ENCODE measurements around the gene ACE.

ACE gene

DNA sequence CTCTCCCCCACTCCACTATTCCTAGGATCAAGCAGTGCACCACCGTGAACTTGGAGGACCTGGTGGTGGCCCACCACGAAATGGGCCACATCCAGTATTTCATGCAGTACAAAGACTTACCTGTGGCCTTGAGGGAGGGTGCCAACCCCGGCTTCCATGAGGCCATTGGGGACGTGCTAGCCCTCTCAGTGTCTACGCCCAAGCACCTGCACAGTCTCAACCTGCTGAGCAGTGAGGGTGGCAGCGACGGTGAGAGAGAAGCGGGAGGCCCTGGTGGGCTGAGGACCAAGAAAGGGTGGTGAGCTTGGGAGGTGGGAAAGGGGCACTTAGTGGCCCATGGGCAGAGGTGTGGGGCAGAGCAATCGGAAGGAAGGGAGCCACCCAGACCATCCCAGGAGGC is 16.6 kb downstream of the ACE start:
- H3K9ac ChIP-seq (ENCODE audit: insufficient read length, low read depth): no peak overlapping the region
- H3K9me3 ChIP-seq (ENCODE audit: insufficient read depth, low read length): no peaks in the 10 kb centered on the region
- peaks cover 3% of the 10 kb centered on the region for H3K4me1 ChIP-seq (ENCODE audit: insufficient read depth, insufficient read length)
- no peaks in the 10 kb centered on the region for H3K36me3 ChIP-seq (ENCODE audit: insufficient read depth, insufficient read length, low read length)
- no peak for DNase-seq (ENCODE audit: low read depth, low spot score)
- no peak for TF ChIP-seq SUZ12 (IDR thresholded peaks at IDR 0.05; ENCODE audit: extremely low read depth, insufficient read depth, insufficient read length)
- TF ChIP-seq ZNF274 (IDR thresholded peaks at IDR 0.05; ENCODE audit: low read depth, low read length): no peak
- no peak for TF ChIP-seq YY1 (IDR thresholded peaks at IDR 0.05; ENCODE audit: insufficient read depth, insufficient read length)
- no peak overlapping the region for H3K4me3 ChIP-seq (ENCODE audit: insufficient read length, low read depth)
- no peaks in the 10 kb centered on the region for H3K27me3 ChIP-seq (ENCODE audit: insufficient read depth, insufficient read length)

DNA sequence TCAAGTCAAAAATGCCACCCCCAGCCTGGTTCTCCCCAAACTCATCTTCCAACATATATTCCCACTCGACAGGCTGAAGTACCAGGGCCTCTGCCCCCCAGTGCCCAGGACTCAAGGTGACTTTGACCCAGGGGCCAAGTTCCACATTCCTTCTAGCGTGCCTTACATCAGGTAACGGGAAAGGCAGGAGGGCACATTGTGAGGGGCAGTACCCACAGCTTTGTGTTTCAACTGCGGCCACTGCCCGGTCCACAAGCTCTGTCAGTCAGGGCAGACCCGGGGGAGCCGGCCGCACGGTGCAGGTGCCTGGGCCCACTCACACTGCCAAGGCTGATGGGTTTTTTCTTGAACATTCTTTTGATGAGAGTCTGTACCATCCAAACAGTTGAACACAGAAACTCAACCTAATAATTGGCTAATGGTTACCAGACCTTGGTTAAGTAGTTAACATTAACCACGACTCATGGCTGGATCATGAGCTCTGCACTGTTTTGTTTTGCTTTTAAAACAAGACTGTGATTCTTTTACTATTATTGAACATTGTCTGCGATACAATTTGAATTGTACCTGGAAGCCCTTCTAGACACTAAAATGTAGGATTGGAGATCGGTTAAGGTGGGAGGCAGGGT is 17.6 kb downstream of the ACE start:
- H3K27me3 ChIP-seq (ENCODE audit: insufficient read depth, insufficient read length): no peaks in the 10 kb centered on the region
- H3K36me3 ChIP-seq (ENCODE audit: insufficient read depth, insufficient read length, low read length): no peaks in the 10 kb centered on the region
- H3K9ac ChIP-seq (ENCODE audit: insufficient read length, low read depth): no peak overlapping the region
- TF ChIP-seq YY1 (IDR thresholded peaks at IDR 0.05; ENCODE audit: insufficient read depth, insufficient read length) (no peak), SUZ12 (IDR thresholded peaks at IDR 0.05; ENCODE audit: extremely low read depth, insufficient read depth, insufficient read length) (no peak), ZNF274 (IDR thresholded peaks at IDR 0.05; ENCODE audit: low read depth, low read length) (no peak)
- no peaks in the 10 kb centered on the region for H3K9me3 ChIP-seq (ENCODE audit: insufficient read depth, low read length)
- H3K4me1 ChIP-seq (ENCODE audit: insufficient read depth, insufficient read length): peaks cover 5% of the 10 kb centered on the region
- no peak overlapping the region for H3K4me3 ChIP-seq (ENCODE audit: insufficient read length, low read depth)
- no peak for DNase-seq (ENCODE audit: low read depth, low spot score)

DNA sequence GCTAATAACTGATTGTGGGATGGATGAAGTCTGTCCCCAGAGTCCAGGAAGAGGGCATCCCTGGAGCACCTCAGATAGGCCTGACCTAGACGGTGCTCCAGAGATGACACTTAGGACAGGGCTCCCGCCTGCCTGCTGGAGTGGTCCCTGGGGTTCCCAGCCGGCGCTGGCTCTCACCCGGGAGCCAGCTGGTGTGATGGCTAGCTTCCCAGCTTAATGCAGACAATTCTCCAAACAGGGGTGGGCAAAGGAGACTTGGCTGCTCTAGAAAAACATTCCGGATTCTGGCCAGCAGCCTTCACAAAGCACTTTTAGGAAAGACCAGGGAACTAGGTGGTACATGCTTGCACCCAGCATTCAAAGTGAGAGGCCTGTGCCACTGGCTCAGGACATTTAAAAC is 18.6 kb downstream of the ACE start:
- Histone ChIP-seq H3K9ac (ENCODE audit: insufficient read length, low read depth) (no peak overlapping the region), H3K4me3 (ENCODE audit: insufficient read length, low read depth) (no peak overlapping the region), H3K36me3 (ENCODE audit: insufficient read depth, insufficient read length, low read length) (no peaks in the 10 kb centered on the region), H3K4me1 (ENCODE audit: insufficient read depth, insufficient read length) (peaks cover 5% of the 10 kb centered on the region), H3K9me3 (ENCODE audit: insufficient read depth, low read length) (no peaks in the 10 kb centered on the region), H3K27me3 (ENCODE audit: insufficient read depth, insufficient read length) (peaks cover 2% of the 10 kb centered on the region)
- no peak for DNase-seq (ENCODE audit: low read depth, low spot score)
- no peak for TF ChIP-seq SUZ12 (IDR thresholded peaks at IDR 0.05; ENCODE audit: extremely low read depth, insufficient read depth, insufficient read length)
- TF ChIP-seq ZNF274 (IDR thresholded peaks at IDR 0.05; ENCODE audit: low read depth, low read length): no peak
- no peak for TF ChIP-seq YY1 (IDR thresholded peaks at IDR 0.05; ENCODE audit: insufficient read depth, insufficient read length)

DNA sequence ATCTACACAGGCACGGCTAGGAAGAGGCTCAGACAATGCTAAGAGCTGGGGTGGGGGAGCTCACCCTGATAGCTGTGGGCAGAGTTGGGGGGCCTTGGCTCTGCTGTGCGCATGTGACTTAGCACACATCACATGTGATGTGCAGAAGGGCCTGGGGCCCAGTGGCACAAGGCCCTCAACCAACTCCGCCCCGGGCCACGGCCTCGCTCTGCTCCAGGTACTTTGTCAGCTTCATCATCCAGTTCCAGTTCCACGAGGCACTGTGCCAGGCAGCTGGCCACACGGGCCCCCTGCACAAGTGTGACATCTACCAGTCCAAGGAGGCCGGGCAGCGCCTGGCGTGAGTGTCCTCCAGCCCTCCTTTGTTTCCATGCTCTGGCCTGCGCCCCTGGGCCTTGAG is 19.3 kb downstream of the ACE start:
- TF ChIP-seq YY1 (IDR thresholded peaks at IDR 0.05; ENCODE audit: insufficient read depth, insufficient read length): no peak
- TF ChIP-seq SUZ12 (IDR thresholded peaks at IDR 0.05; ENCODE audit: extremely low read depth, insufficient read depth, insufficient read length): no peak
- no peak for TF ChIP-seq ZNF274 (IDR thresholded peaks at IDR 0.05; ENCODE audit: low read depth, low read length)
- Histone ChIP-seq H3K9ac (ENCODE audit: insufficient read length, low read depth) (no peak overlapping the region), H3K27me3 (ENCODE audit: insufficient read depth, insufficient read length) (peaks cover 8% of the 10 kb centered on the region), H3K9me3 (ENCODE audit: insufficient read depth, low read length) (no peaks in the 10 kb centered on the region), H3K4me1 (ENCODE audit: insufficient read depth, insufficient read length) (peaks cover 5% of the 10 kb centered on the region), H3K4me3 (ENCODE audit: insufficient read length, low read depth) (no peak overlapping the region), H3K36me3 (ENCODE audit: insufficient read depth, insufficient read length, low read length) (no peaks in the 10 kb centered on the region)
- DNase-seq (ENCODE audit: low read depth, low spot score): no peak

DNA sequence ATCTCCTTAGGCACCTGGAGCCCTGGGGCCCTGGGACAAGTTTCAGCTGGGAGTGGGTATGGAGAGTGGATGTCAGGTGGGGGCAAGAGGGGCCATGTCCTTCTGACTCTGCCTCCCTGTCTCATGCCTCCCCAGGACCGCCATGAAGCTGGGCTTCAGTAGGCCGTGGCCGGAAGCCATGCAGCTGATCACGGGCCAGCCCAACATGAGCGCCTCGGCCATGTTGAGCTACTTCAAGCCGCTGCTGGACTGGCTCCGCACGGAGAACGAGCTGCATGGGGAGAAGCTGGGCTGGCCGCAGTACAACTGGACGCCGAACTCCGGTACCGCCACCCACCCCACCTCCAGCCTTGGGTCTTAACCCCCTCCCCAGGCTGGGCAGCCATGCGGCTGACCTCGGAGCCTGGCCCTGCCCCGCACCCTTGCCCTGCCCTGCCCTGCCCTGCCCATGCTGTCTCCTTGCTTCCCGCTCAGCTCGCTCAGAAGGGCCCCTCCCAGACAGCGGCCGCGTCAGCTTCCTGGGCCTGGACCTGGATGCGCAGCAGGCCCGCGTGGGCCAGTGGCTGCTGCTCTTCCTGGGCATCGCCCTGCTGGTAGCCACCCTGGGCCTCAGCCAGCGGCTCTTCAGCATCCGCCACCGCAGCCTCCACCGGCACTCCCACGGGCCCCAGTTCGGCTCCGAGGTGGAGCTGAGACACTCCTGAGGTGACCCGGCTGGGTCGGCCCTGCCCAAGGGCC is 20.0 kb downstream of the ACE start:
- H3K9ac ChIP-seq (ENCODE audit: insufficient read length, low read depth): no peak overlapping the region
- H3K4me1 ChIP-seq (ENCODE audit: insufficient read depth, insufficient read length): peaks cover 5% of the 10 kb centered on the region
- TF ChIP-seq SUZ12 (IDR thresholded peaks at IDR 0.05; ENCODE audit: extremely low read depth, insufficient read depth, insufficient read length) (no peak), ZNF274 (IDR thresholded peaks at IDR 0.05; ENCODE audit: low read depth, low read length) (no peak), YY1 (IDR thresholded peaks at IDR 0.05; ENCODE audit: insufficient read depth, insufficient read length) (no peak)
- H3K27me3 ChIP-seq (ENCODE audit: insufficient read depth, insufficient read length): peaks cover 14% of the 10 kb centered on the region
- H3K9me3 ChIP-seq (ENCODE audit: insufficient read depth, low read length): no peaks in the 10 kb centered on the region
- no peaks in the 10 kb centered on the region for H3K36me3 ChIP-seq (ENCODE audit: insufficient read depth, insufficient read length, low read length)
- H3K4me3 ChIP-seq (ENCODE audit: insufficient read length, low read depth): no peak overlapping the region
- no peak for DNase-seq (ENCODE audit: low read depth, low spot score)

DNA sequence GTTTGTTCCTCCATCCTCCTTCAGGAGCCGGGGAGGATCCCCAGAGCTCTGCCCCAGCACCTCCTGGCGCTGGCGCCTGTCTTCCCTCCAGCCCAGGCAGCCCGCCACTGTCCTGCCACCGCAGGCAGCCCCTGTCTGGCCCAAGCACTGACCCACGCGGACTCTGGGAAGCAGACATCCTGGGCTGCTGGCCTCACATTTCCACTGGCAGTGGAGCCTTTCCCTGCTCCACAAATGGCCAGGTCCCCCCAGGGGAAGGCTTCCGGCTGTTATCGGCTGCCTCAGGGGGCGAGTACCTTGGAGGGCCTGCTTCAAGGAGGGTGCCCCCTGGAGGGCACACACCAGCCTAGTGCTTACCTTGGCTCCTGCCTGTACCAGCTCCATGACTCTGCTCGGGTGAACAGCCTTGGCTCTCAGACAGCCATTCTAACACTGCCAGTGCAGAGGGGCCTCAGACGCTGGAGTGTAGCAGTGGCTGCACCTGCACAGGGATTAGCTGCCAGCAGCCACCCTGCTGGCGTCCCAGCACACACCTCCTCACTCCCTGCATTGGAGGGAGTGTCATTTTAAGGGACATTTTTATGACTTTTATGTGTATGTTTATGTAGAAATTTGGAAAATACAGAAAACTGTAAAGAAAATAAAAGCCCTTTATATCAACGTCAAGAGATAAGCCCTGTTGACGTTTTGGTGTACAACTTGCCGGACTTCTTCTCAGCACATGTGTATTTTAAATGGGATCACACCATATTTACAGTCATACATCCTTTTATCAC is 21.0 kb downstream of the ACE start:
- Histone ChIP-seq H3K4me3 (ENCODE audit: insufficient read length, low read depth) (no peak overlapping the region), H3K9ac (ENCODE audit: insufficient read length, low read depth) (no peak overlapping the region), H3K27me3 (ENCODE audit: insufficient read depth, insufficient read length) (peaks cover 15% of the 10 kb centered on the region), H3K4me1 (ENCODE audit: insufficient read depth, insufficient read length) (peaks cover 5% of the 10 kb centered on the region), H3K9me3 (ENCODE audit: insufficient read depth, low read length) (no peaks in the 10 kb centered on the region), H3K36me3 (ENCODE audit: insufficient read depth, insufficient read length, low read length) (no peaks in the 10 kb centered on the region)
- DNase-seq (ENCODE audit: low read depth, low spot score): no peak
- no peak for TF ChIP-seq ZNF274 (IDR thresholded peaks at IDR 0.05; ENCODE audit: low read depth, low read length)
- no peak for TF ChIP-seq SUZ12 (IDR thresholded peaks at IDR 0.05; ENCODE audit: extremely low read depth, insufficient read depth, insufficient read length)
- TF ChIP-seq YY1 (IDR thresholded peaks at IDR 0.05; ENCODE audit: insufficient read depth, insufficient read length): no peak
